GM21786 (cell line): ENCODE measurements around the gene GBP7.
"Not testable (repeated sequence)": the region's sequence is repeated elsewhere in the genome, so short reads cannot be mapped to it uniquely, and the experiment has no call there.

Experiments used
- ATAC-seq: cut with Tn5 transposase; IDR thresholded peaks from one replicate; pipeline ENCODE4 v1.9.1; 2021; ENCODE audit not compliant: unreplicated experiment

The GBP7 gene

GRCh38 chr1:89170170-89171066 lies 5.4 kb downstream of the GBP7 start:
- no peak for ATAC-seq

- no peak for ATAC-seq
These were observed 6.6 kb downstream of the GBP7 start for GRCh38 chr1:89169166-89169565.

GRCh38 chr1:89167590-89168230 lies 8.1 kb downstream of the GBP7 start:
- no peak for ATAC-seq

GRCh38 chr1:89166705-89167104 lies 9.1 kb downstream of the GBP7 start:
- ATAC-seq = no peak

- ATAC-seq = no peak
These were observed 10.0 kb downstream of the GBP7 start for GRCh38 chr1:89165811-89166210.

- no peak for ATAC-seq
These were observed 24.8 kb downstream of the GBP7 start for GRCh38 chr1:89151047-89151446.

- ATAC-seq = no peak
These were observed 25.8 kb downstream of the GBP7 start for GRCh38 chr1:89149976-89150375.

- ATAC-seq = no peak
These were observed 26.6 kb downstream of the GBP7 start for GRCh38 chr1:89149229-89149628.

GRCh38 chr1:89147678-89148658 lies 27.8 kb downstream of the GBP7 start:
- ATAC-seq = no peak

GRCh38 chr1:89146721-89147120 lies 29.1 kb downstream of the GBP7 start:
- no peak for ATAC-seq

GRCh38 chr1:89143484-89143883 lies 32.3 kb downstream of the GBP7 start:
- no peak for ATAC-seq

- ATAC-seq = no peak
These were observed 33.6 kb downstream of the GBP7 start for GRCh38 chr1:89142160-89142559.

GRCh38 chr1:89133747-89134146 lies 42.1 kb downstream of the GBP7 start:
- no peak for ATAC-seq

GRCh38 chr1:89130716-89131115 lies 45.1 kb downstream of the GBP7 start:
- no peak for ATAC-seq

GRCh38 chr1:89129911-89130310 lies 45.9 kb downstream of the GBP7 start:
- ATAC-seq = no peak

GRCh38 chr1:89128003-89128458 lies 47.8 kb downstream of the GBP7 start:
- not testable (repeated sequence) for ATAC-seq

- not testable (repeated sequence) for ATAC-seq
These were observed 48.9 kb downstream of the GBP7 start for GRCh38 chr1:89126602-89127565.

- peak; percentile 88 for ATAC-seq
These were observed 49.8 kb downstream of the GBP7 start, which contains the start of gene GBP2 for GRCh38 chr1:89125913-89126580. GBP2 (minus strand) TSS chr1:89126114; CDS start chr1:89121966, 4,148 bp downstream.

GRCh38 chr1:89125240-89125912 lies 50.4 kb downstream of the GBP7 start:
- ATAC-seq = peak; percentile 14
